Erythroblast (primary cell): Measurements from ENCODE around the gene SLC16A2.

Source experiments
- GATA1 ChIP-seq: IDR thresholded peaks from 2 replicates; pipeline ENCODE4 v1.6.1; 2011; ENCODE audit warnings: low read depth, mild to moderate bottlenecking, control low read depth, low read length, moderate library complexity
- POLR2A ChIP-seq: IDR thresholded peaks from 2 replicates; pipeline ENCODE4 v1.6.1; 2011; ENCODE audit warnings: mild to moderate bottlenecking, low read length

GRCh38 chrX:74372272-74372671 is 49.0 kb upstream of the SLC16A2 start:
- TF ChIP-seq POLR2A (no peak), GATA1 (no peak)
